Measurements from ENCODE around the gene IL7R. TPM values are rescaled to one million over a fixed set of nuclear protein-coding genes. Genes with fewer than 3 reads are reported as not detected.

The IL7R gene
- total and polyA plus RNA-seq, 2 of the 13 experiments (the other 11 are each of a cell fraction or from before 2014, with no cell fraction given): not detected

- H2AFZ ChIP-seq (ENCODE audit: low read length): no peak overlapping the region
- TF ChIP-seq IRX3 (CRISPR knock-in tag; IDR thresholded peaks at IDR 0.05; ENCODE audit: borderline replicate concordance, low read depth): no peak
- TF ChIP-seq ZFP36 (IDR thresholded peaks at IDR 0.05; ENCODE audit: borderline replicate concordance, low read depth, low read length, partially characterized antibody): no peak
- TF ChIP-seq ZNF816 (CRISPR knock-in tag; IDR thresholded peaks at IDR 0.05; ENCODE audit: borderline replicate concordance): no peak
- no peak for TF ChIP-seq MED13 (CRISPR knock-in tag; IDR thresholded peaks at IDR 0.05)
- no peak for TF ChIP-seq MIER3 (CRISPR knock-in tag; IDR thresholded peaks at IDR 0.05; ENCODE audit: borderline replicate concordance)
- no peak for TF ChIP-seq CHCHD3 (CRISPR knock-in tag; IDR thresholded peaks at IDR 0.05)
- TF ChIP-seq SKI (IDR thresholded peaks at IDR 0.05; ENCODE audit: partially characterized antibody): no peak
- no peak for TF ChIP-seq ZMAT3 (CRISPR knock-in tag; conservative IDR thresholded peaks at IDR 0.05)
- no peak for TF ChIP-seq ZBTB7B (CRISPR knock-in tag; IDR thresholded peaks at IDR 0.05)
- no peak for TF ChIP-seq ZFY (CRISPR knock-in tag; IDR thresholded peaks at IDR 0.05)
- TF ChIP-seq HMGXB3 (CRISPR knock-in tag; IDR thresholded peaks at IDR 0.05; ENCODE audit: borderline replicate concordance): no peak
- TF ChIP-seq GZF1 (CRISPR knock-in tag; IDR thresholded peaks at IDR 0.05): no peak
- TF ChIP-seq PHF21A (CRISPR knock-in tag; IDR thresholded peaks at IDR 0.05): no peak
- TF ChIP-seq BRD4 (CRISPR knock-in tag; IDR thresholded peaks at IDR 0.05): no peak
- no peak for TF ChIP-seq ZBTB10 (CRISPR knock-in tag; IDR thresholded peaks at IDR 0.05; ENCODE audit: borderline replicate concordance)
- no peak for TF ChIP-seq ZNF552 (CRISPR knock-in tag; IDR thresholded peaks at IDR 0.05; ENCODE audit: borderline replicate concordance)
- ChIA-PET POLR2A (no interaction called here), CTCF (ENCODE audit: low intra/inter-chr PET ratio, low total read pairs) (no interaction called here)
- ATAC-seq (no peak), DNase-seq (ENCODE audit: low spot score) (no peak), FAIRE-seq (no peak)
- no peaks in the 10 kb centered on the region for H4K20me1 ChIP-seq (ENCODE audit: insufficient read depth, low read length)
- WGBS (ENCODE audit: low lambda C conversion rate): 12% methylated on average over 1 of the region's 1 CpG
- H3K4me1 ChIP-seq (ENCODE audit: insufficient read depth, low read length): no peaks in the 10 kb centered on the region
- H3K27ac ChIP-seq (ENCODE audit: extremely low read length, insufficient read depth, low read length): no peak overlapping the region
- in situ Hi-C loops (cut with HindIII; ENCODE audit: extremely low pct_ligation_motif_present, low pct_unique_long_range_greater_than_20kb): no loop called here
- H3K36me3 ChIP-seq (replicated peaks in 1 of 2; ENCODE audit: control insufficient read depth in 1 of 2, insufficient read depth in 2 of 2, low read length in 2 of 2): no peaks in the 10 kb centered on the region
- no peak overlapping the region for H3K4me2 ChIP-seq (ENCODE audit: low read depth, low read length)
- BruUV-seq (replicated peaks): no TSS peak
- H3K27me3 ChIP-seq (ENCODE audit: control insufficient read depth in 1 of 2, insufficient read depth in 2 of 2, low read length in 2 of 2): no peaks in the 10 kb centered on the region
- no peak overlapping the region for H3K4me3 ChIP-seq (replicated peaks in 1 of 3; ENCODE audit: insufficient read depth in 1 of 3, low read depth in 2 of 3, low read length in 3 of 3)
- intact Hi-C loops (cut with micrococcal nuclease; ENCODE audit: unreplicated experiment): no loop called here
- H3K9me3 ChIP-seq (ENCODE audit: low read length): no peaks in the 10 kb centered on the region
- H3K9ac ChIP-seq (ENCODE audit: insufficient read depth, low read depth, low read length): no peak overlapping the region
- no peaks in the 10 kb centered on the region for H3K79me2 ChIP-seq (ENCODE audit: insufficient read depth, low read length)
These were observed 23.5 kb downstream of the IL7R start for GRCh38 chr5:35880156-35880555.

All from HepG2 (cell line).